OCI-LY3 (cell line): Measurements from ENCODE around the gene STAM2.

Experiments
- H2AFZ ChIP-seq: fragments of 200-600, 300-600 bp; shearing (Covaris generic); 2 replicates; pipeline ENCODE4 v1.6.0; 2014; ENCODE audit warnings: antibody characterized with exemption, low read depth, low read length
- H3K27ac ChIP-seq: fragments of 200-600, 300-600 bp; sonication (generic); 2 replicates; pipeline ENCODE4 v1.5.1; 2014; ENCODE audit warnings: mild to moderate bottlenecking, low read length, moderate library complexity, mixed read lengths
- H3K27me3 ChIP-seq: fragments of 200-600, 300-600 bp; sonication (generic); 2 replicates; pipeline ENCODE4 v1.6.1; 2014; ENCODE audit warnings: low read depth, low read length, mixed read lengths
- H3K36me3 ChIP-seq: fragments of 200-600, 300-600 bp; sonication (generic); replicated peaks from 2 replicates; pipeline ENCODE3; 2014; ENCODE audit warnings: low read depth, low read length, mixed read lengths
- H3K4me1 ChIP-seq: fragments of 300-600, 200-600 bp; sonication (generic); 2 replicates; pipeline ENCODE4 v1.6.1; 2014; ENCODE audit warnings: low read length, mixed read lengths
- H3K4me2 ChIP-seq: fragments of 200-600, 300-600 bp; sonication (generic); 2 replicates; pipeline ENCODE4 v1.6.1; 2014; ENCODE audit warnings: low read length, mixed read lengths
- H3K4me3 ChIP-seq: fragments of 300-600, 200-600 bp; sonication (generic); 2 replicates; pipeline ENCODE4 v1.5.1; 2014; ENCODE audit warnings: antibody characterized with exemption, mild to moderate bottlenecking, low read length, moderate library complexity
- H3K79me2 ChIP-seq: fragments of 300-600, 200-600 bp; shearing (Covaris generic); 2 replicates; pipeline ENCODE4 v1.6.1; 2014; ENCODE audit warnings: mild to moderate bottlenecking, low read length, mixed read lengths
- H3K9ac ChIP-seq: fragments of 300-600, 200-600 bp; shearing (Covaris generic); 2 replicates; pipeline ENCODE4 v1.6.0; 2014; ENCODE audit warnings: mild to moderate bottlenecking, low read length, moderate library complexity
- H3K9me3 ChIP-seq: fragments of 200-600, 300-600 bp; shearing (Covaris generic); 2 replicates; pipeline ENCODE4 v1.6.1; 2014; ENCODE audit warnings: low read length, mixed read lengths; ENCODE audit not compliant: insufficient read depth
- H4K20me1 ChIP-seq: fragments of 200-600, 300-600 bp; sonication (generic); 2 replicates; pipeline ENCODE4 v1.6.1; 2016; ENCODE audit warnings: low read length, mixed read lengths; ENCODE audit not compliant: insufficient read depth
- CTCF ChIP-seq: fragments of 200-600, 300-600 bp; sonication (generic); IDR thresholded peaks from 2 replicates; pipeline ENCODE4 v1.5.1; 2014; ENCODE audit warnings: antibody characterized with exemption, low read length, low read depth
- EZH2phosphoT487 ChIP-seq: fragments of 200-600 bp; shearing (Covaris generic); IDR thresholded peaks from 2 replicates; pipeline ENCODE4 v1.6.1; 2018; ENCODE audit warnings: antibody characterized with exemption, mixed run types, low read depth

STAM2 gene

GRCh38 chr2:152078662-152079061, 96.9 kb downstream of the STAM2 start:
- Histone ChIP-seq H3K79me2 (no peaks in the 10 kb centered on the region), H3K9me3 (no peaks in the 10 kb centered on the region), H3K4me1 (no peaks in the 10 kb centered on the region), H3K9ac (no peak overlapping the region), H3K4me2 (no peak overlapping the region), H3K27ac (no peak overlapping the region), H4K20me1 (no peaks in the 10 kb centered on the region), H2AFZ (no peak overlapping the region), H3K4me3 (no peak overlapping the region), H3K27me3 (no peaks in the 10 kb centered on the region), H3K36me3 (no peaks in the 10 kb centered on the region)
- TF ChIP-seq CTCF (no peak), EZH2phosphoT487 (no peak)

- H3K9me3 ChIP-seq = no peaks in the 10 kb centered on the region
- no peak overlapping the region for H3K4me3 ChIP-seq
- TF ChIP-seq CTCF = no peak
- TF ChIP-seq EZH2phosphoT487 = no peak
- H3K27ac ChIP-seq = no peak overlapping the region
- no peak overlapping the region for H2AFZ ChIP-seq
- no peak overlapping the region for H3K9ac ChIP-seq
- no peaks in the 10 kb centered on the region for H3K27me3 ChIP-seq
- H3K4me2 ChIP-seq = no peak overlapping the region
- H3K4me1 ChIP-seq = no peaks in the 10 kb centered on the region
- H3K79me2 ChIP-seq = no peaks in the 10 kb centered on the region
- no peaks in the 10 kb centered on the region for H3K36me3 ChIP-seq
- no peaks in the 10 kb centered on the region for H4K20me1 ChIP-seq
Observed at GRCh38 chr2:152078023-152078422, 97.5 kb downstream of the STAM2 start.

GRCh38 chr2:152075461-152076050, 100.0 kb downstream of the STAM2 start:
- Histone ChIP-seq H3K4me3 (no peak overlapping the region), H3K4me1 (peaks cover 9% of the 10 kb centered on the region), H3K9ac (no peak overlapping the region), H3K27ac (no peak overlapping the region), H3K79me2 (no peaks in the 10 kb centered on the region), H3K9me3 (no peaks in the 10 kb centered on the region), H3K4me2 (no peak overlapping the region), H3K27me3 (no peaks in the 10 kb centered on the region), H3K36me3 (no peaks in the 10 kb centered on the region), H4K20me1 (no peaks in the 10 kb centered on the region), H2AFZ (no peak overlapping the region)
- TF ChIP-seq CTCF (no peak), EZH2phosphoT487 (no peak)

- Histone ChIP-seq H3K9ac (no peak overlapping the region), H3K79me2 (no peaks in the 10 kb centered on the region), H3K4me3 (no peak overlapping the region), H3K27ac (no peak overlapping the region), H3K27me3 (no peaks in the 10 kb centered on the region), H3K4me1 (peaks cover 9% of the 10 kb centered on the region), H3K36me3 (no peaks in the 10 kb centered on the region), H4K20me1 (no peaks in the 10 kb centered on the region), H2AFZ (no peak overlapping the region), H3K9me3 (no peaks in the 10 kb centered on the region), H3K4me2 (no peak overlapping the region)
- no peak for TF ChIP-seq CTCF
- no peak for TF ChIP-seq EZH2phosphoT487
Observed at GRCh38 chr2:152072011-152072410, 103.6 kb downstream of the STAM2 start.
